ENCODE data around the gene ISX.

DNA sequence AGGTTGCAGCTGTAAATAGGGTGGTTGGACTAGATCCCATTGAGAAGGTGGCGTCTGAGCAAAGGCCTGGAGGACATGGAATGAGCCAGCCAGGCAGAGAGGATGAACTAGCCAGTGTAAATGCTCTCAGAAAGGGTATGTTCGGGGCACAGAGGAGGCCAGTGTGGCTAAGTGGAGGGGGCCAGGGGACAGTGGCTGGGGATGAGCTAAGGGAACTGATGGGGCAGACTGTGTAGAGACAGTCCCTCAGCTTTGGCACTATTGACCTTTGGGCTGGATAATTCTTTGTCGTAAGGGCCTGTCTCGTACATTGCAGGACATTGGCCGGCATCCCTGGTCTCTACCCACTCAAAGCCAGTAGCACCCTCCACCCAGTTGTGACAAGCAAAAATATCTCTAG lies 43.7 kb upstream of the ISX start:
- TF ChIP-seq, protein P1, sequence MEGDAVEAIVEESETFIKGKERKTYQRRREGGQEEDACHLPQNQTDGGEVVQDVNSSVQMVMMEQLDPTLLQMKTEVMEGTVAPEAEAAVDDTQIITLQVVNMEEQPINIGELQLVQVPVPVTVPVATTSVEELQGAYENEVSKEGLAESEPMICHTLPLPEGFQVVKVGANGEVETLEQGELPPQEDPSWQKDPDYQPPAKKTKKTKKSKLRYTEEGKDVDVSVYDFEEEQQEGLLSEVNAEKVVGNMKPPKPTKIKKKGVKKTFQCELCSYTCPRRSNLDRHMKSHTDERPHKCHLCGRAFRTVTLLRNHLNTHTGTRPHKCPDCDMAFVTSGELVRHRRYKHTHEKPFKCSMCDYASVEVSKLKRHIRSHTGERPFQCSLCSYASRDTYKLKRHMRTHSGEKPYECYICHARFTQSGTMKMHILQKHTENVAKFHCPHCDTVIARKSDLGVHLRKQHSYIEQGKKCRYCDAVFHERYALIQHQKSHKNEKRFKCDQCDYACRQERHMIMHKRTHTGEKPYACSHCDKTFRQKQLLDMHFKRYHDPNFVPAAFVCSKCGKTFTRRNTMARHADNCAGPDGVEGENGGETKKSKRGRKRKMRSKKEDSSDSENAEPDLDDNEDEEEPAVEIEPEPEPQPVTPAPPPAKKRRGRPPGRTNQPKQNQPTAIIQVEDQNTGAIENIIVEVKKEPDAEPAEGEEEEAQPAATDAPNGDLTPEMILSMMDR (IDR thresholded peaks at IDR 0.05; ENCODE audit: poor library complexity, severe bottlenecking): no peak
- TF ChIP-seq EP300 (conservative IDR thresholded peaks at IDR 0.05; ENCODE audit: poor library complexity, severe bottlenecking) (no peak), POLR2AphosphoS5 (IDR thresholded peaks at IDR 0.05) (no peak), TAF1 (IDR thresholded peaks at IDR 0.05; ENCODE audit: low read depth) (no peak), MXI1 (conservative IDR thresholded peaks at IDR 0.05; ENCODE audit: poor library complexity, severe bottlenecking) (no peak), EZH2 (IDR thresholded peaks at IDR 0.05; ENCODE audit: borderline replicate concordance, insufficient read depth, low read length, poor library complexity, severe bottlenecking) (no peak)
